IMR-90 (cell line): Measurements from ENCODE around the gene CXCR3.

Experiments
- MAZ ChIP-seq: IDR thresholded peaks from 2 replicates; pipeline ENCODE4 v1.6.1; 2012; ENCODE audit warnings: low read depth, mild to moderate bottlenecking, low read length, improper control_type of control experiment, moderate library complexity, borderline replicate concordance
- POLR2A ChIP-seq: IDR thresholded peaks from 2 replicates; pipeline ENCODE4 v1.6.1; 2012; ENCODE audit warnings: mild to moderate bottlenecking, low read depth, low read length
- RAD21 ChIP-seq: IDR thresholded peaks from 2 replicates; pipeline ENCODE4 v1.6.1; 2012; ENCODE audit warnings: low read length, improper control_type of control experiment
- RCOR1 ChIP-seq: IDR thresholded peaks from 2 replicates; pipeline ENCODE4 v1.6.1; 2012; ENCODE audit warnings: mild to moderate bottlenecking, low read length, improper control_type of control experiment; ENCODE audit not compliant: insufficient replicate concordance
- TF ChIP-seq, protein P1 (sequence below): conservative IDR thresholded peaks from 2 replicates; pipeline ENCODE4 v1.5.1; 2012; ENCODE audit warnings: mild to moderate bottlenecking, low read depth, low read length, improper control_type of control experiment
- TF ChIP-seq, protein P2 (sequence below): fragments of 150-350 bp; IDR thresholded peaks from 2 replicates; pipeline ENCODE4 v1.6.1; 2016; ENCODE audit warnings: low read depth, mild to moderate bottlenecking, low read length, moderate library complexity, borderline replicate concordance

DNA sequence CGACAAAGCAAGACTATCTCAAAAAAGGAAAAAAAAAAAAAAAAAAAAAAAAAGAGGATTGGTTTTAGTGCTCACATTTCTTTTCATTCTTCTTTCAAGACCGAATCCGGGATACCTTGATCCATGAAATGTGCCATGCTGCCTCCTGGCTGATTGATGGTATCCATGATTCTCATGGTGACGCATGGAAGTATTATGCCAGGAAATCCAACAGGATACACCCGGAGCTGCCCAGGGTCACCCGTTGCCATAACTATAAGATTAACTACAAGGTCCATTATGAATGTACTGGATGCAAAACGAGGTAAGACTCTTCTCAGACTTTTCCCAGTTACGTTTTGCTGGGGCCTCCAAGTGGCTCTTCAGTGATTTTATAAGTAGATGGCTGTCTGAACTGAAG is 6.1 kb downstream of the CXCR3 start:
- TF ChIP-seq POLR2A, result no peak
- TF ChIP-seq, protein P1, sequence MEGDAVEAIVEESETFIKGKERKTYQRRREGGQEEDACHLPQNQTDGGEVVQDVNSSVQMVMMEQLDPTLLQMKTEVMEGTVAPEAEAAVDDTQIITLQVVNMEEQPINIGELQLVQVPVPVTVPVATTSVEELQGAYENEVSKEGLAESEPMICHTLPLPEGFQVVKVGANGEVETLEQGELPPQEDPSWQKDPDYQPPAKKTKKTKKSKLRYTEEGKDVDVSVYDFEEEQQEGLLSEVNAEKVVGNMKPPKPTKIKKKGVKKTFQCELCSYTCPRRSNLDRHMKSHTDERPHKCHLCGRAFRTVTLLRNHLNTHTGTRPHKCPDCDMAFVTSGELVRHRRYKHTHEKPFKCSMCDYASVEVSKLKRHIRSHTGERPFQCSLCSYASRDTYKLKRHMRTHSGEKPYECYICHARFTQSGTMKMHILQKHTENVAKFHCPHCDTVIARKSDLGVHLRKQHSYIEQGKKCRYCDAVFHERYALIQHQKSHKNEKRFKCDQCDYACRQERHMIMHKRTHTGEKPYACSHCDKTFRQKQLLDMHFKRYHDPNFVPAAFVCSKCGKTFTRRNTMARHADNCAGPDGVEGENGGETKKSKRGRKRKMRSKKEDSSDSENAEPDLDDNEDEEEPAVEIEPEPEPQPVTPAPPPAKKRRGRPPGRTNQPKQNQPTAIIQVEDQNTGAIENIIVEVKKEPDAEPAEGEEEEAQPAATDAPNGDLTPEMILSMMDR, result no peak
- TF ChIP-seq RCOR1, result no peak
- TF ChIP-seq, protein P2, sequence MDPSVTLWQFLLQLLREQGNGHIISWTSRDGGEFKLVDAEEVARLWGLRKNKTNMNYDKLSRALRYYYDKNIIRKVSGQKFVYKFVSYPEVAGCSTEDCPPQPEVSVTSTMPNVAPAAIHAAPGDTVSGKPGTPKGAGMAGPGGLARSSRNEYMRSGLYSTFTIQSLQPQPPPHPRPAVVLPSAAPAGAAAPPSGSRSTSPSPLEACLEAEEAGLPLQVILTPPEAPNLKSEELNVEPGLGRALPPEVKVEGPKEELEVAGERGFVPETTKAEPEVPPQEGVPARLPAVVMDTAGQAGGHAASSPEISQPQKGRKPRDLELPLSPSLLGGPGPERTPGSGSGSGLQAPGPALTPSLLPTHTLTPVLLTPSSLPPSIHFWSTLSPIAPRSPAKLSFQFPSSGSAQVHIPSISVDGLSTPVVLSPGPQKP, result no peak
- no peak for TF ChIP-seq MAZ
- no peak for TF ChIP-seq RAD21
